Stimulated activated CD4-positive, alpha-beta T cell treated with anti-CD3 and anti-CD28 coated beads, Interleukin-2, amount 100 ng/mL, for 4 hours (primary cell): ENCODE data around the gene XYLT1.

Source experiments
- DNase-seq: peaks from one replicate; pipeline ENCODE4 v3.0.0-alpha.2; 2020; ENCODE audit warnings: low read depth

The XYLT1 gene

DNA sequence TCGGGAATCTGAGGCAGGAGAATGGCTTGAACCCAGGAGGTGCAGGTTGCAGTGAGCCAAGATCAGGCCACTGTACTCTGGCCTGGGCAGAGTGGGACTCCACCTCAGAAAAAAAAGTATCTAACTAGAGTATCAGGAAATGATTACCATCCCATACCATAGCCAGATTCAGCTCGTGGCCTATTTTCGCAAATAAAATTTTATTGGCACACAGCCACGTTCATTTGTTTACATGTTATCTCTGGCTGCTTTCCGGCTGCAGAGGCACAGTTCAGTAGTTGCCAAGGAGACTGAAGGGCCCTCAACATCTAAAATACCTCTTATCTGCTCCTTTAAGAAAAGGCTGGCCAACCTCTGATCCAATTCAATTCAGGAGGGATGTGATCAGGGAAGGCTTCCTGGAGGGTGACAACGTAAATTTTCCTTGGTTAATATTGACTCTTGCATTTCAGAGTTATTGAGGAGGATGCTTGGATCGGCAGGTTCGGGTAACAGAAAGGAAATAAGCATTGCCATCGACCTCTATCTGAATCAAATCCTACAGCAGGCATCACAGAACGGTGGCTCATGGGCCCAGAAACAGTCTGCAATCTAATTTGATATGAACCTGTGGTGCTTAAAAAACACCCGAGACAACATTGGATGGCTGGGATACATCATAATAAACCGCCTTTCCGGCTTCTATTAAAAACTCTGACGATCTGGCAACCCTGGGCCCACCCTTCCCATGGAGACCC, 73.8 kb downstream of the XYLT1 start:
- no peak for DNase-seq

DNA sequence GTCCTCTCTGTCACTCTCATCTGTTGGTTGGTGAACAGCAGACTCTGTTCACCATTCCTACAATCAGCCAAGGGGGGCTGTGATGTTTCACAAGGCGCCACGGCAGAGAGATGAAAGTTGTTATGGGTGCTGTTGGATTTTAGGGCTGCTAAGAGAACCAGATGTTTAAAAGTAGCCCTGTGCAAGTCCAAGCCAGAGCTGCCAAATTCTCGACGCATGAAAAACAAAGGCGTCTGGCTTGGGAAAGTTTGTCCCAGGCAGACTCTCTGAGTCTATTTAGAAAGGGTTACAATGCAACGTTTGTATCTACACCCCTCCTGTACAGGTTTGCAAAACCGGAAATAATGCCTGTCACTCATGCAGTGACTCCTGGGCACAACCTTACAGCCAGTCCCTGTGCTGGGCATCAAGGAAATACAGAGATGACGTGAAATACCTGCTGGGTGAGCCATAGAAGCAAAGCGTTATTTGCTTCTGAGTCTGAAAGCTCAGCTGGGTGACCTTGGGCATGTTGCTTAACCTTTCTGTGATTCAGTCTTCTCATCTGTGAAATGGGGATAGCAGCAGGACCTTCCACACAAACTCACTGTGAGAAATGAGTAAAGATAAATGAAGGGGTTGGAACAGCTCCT, 74.8 kb downstream of the XYLT1 start:
- no peak for DNase-seq

DNA sequence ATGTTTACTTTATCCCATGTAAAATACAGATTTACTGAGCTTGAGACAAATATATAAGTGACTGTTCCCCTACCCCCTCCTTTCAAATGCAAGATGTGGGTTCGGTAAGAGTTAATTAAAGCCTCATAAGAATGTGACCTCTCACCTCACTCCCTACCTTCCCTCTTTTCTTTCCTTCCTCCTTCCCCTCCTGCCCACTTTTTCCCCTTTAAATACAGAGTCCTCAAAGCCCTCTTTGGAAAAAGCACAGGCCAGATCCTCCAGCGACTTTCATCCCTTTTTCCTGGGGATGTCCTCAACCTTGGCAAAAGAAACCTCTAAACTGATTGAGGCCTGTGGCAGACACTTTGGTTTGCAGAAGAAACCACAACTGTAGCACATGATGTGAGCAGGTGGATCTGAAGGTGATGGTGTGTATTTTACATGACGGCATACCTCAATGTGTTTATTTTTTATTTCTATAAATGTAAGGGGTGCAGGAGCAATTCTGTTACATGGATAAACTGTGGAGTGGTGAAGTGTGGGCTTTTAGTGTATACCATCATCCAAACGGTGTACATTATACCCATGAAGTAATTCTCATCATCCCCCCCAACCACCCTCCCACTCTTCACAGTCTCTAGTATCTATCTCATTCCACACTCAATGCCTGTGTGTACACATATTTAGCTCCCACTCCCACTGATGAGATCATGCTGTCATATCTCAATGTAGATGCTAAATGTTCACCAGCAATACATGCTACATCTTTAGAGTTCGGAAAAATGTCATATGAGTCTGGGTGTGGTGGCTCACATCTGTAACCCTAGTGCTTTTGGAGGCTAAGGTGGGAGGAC, 77.7 kb downstream of the XYLT1 start:
- no peak for DNase-seq

DNA sequence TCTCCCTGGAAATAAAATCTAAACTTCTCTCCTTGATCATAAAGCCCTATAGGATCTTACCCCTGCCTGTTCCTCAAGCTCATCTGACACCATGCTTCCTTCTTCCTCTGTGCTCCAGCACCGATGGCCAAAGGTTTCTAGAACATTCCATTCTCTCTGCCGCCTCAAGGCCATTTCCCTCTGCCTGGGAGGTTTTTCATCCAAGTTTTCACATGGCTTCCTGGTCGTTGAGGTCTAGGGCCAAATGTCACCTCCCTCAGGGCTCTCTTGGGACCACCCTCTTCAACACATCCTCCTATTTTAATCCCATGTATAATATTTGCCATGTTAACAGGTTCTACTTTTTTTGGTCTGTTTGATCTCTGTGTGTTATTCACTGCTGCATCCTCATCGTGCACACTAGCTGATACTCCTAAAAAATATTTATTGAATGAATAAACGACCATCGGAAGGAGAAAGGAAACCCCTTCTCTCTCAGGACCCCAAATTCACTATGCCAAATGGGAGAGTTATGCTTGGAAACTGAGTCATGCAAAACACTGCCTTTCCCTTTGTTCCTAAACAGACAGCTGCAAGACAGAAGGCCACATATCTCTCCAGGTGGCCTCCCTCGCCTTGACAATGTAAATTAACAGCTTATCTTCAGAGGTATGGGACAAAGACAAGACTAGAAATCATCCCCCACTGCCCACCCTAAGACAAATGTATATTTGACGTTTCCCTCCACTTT, 78.5 kb downstream of the XYLT1 start:
- DNase-seq, result no peak

DNA sequence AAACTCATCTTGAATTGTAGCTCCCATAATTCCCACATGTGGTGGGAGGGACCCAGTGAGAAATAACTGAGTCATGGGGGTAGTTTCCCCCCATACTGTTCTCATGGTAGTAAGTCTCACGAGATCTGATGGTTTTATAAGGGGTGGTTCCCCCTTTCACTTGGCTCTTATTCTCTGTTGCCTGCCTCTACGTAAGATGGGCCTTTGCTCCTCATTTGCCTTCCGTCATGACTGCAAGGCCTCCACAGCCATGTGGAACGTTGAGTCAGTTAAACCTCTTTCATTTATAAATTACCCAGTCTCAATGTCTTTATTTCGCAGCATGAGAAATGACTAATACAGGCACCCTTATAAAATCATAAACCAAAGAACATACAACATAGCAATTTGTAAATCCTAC, 79.0 kb downstream of the XYLT1 start:
- no peak for DNase-seq

DNA sequence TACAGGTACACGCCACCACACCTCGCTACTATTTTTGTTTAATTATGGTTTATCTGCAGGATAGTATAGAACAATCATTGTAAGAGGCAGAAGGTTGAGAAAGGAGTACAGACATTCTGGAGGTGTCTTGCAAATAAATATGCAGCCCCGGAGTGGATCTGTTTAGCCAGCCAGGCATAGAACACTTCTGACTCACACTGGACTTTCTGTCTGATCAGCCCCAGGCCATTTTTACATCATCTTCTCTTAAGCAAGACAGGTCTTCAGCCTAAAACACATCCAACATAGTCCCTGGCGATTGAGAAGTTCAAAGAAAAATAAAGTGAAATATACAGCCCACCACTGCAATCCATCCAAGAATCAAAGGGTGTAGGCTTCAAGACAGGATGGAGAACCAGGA, 81.4 kb downstream of the XYLT1 start:
- no peak for DNase-seq

DNA sequence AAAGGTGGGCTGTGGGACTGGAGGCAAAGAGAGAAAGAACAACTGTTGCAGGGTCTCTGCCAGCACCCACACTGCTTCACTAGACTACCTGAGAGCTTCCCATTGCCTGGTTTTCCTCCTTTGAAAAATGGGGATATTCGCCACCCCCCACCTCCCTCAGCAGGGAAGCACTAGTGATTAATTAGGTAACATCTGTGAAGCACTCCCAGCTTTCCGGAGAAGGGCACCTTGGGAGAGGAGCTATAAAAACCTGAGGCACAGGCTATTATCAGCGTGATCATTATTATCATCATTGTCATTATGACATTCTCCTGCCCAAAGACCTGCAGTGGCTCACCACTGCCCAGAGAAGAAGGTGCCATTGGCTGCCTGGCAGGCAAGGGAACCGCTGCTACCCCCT, 83.5 kb downstream of the XYLT1 start:
- DNase-seq, result no peak

DNA sequence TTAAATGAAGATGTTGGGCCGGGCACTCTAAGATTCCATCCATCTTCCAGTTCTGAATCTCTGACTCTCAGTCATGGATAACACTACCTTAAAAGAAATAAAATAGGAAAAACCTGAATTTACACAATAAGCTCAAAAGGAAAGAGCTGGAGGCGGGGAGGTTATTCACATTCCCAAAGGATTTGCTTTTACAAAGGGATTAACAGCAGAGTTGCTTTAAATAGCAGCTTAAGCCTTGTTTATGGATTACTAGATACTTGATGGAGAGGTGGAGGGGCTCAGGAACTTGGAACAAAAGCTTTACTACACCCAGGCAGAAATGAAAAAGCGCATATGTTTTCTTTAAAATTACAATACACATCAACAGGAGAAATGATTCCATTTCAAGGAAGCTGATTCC, 84.5 kb downstream of the XYLT1 start:
- DNase-seq, result no peak

DNA sequence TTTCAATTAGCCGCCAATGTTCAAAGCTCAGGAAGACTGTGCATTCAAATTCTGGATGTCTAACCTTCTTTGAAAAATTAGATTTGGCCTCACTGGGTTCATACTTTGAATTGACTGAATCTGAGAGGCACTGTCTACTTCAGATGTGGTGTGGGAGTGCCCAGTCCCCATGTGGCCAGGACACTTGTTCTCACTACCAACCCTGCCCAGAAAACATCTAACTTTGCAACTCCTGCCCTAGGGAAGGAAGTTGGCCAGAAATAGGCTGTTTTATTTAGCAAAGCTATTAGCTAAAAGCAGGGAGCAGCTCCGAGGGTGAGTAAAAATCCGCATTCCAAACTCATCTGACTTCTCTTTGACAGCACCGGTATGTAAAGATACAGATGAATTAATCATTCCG, 86.3 kb downstream of the XYLT1 start:
- no peak for DNase-seq

DNA sequence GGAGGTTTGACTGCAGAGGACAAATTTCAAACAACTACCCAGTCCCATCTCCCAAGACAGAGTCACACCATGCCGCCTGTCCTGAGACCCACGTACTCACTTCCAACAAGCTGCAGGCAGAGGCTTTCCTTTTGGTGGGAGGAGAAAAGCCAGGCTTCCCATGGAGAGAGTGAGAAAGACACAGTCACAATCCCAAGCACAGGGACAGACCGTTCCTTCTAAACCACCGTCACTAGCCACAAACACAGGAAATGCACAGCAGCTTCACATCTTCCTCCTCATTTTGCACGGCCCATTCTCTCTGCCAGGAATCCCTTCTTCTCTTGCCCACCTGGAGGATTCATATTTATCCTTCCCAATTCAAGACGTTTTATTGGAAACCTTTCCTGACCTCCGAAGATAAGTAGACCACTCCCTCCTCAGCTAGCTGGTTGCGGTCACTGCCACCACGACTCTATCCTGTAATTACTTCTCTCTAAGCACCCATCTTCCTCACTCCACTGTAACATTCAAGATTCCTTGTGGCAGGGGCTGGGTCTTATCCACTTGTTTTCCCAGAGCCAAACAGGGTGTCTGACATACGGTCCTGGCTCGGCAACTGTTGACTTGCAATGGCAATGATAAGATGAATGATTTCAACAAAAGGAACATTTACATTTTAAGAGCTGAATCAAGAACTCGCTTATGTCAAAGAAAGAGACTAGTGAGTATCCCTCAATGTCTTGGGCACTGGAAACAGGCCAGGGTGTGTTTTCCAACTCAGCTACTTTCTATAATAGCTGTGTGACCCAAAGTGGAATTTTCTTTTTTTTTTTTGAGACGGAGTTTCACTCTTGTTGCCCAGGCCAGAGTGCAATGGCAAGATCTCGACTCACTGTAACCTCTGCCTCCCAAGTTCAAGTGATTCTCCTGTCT, 87.6 kb downstream of the XYLT1 start:
- DNase-seq, result no peak

DNA sequence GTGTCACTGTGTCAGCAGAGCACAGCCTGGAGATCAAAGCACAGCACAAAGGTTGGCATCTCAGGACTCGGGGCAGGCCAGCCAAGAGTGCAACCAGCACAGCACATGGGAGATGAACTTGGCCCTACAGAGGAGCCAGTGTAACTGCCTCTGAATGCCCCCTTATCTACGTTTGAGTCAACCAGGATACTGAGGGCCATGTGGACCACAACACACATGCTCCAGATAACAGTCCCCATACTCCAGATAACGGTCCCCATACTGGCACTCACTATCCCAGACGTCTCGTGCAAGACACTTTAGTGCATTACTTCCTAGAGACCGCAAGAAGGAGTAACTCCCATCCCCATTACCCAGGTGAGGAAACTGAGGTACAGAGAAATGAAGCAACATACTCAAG, 88.2 kb downstream of the XYLT1 start:
- DNase-seq, result no peak

DNA sequence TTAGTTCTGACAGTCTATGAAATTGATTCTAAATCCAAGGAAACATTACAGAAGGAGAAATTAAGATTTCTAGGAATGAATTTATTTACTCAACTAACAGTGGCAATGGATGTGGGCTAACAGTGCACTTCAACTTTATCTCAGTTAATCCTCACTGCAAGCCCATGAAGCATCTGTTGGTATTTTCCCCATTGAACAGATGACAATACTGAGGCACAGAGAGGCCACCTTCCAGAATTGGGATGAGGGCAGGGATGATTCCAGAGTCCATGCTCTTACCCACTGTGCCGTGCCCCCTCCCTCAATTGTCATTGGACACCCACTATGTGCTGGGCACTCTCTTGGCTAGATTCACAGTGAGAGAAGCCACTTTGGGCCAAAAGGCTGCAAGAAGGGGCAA, 89.0 kb downstream of the XYLT1 start:
- DNase-seq, result no peak

DNA sequence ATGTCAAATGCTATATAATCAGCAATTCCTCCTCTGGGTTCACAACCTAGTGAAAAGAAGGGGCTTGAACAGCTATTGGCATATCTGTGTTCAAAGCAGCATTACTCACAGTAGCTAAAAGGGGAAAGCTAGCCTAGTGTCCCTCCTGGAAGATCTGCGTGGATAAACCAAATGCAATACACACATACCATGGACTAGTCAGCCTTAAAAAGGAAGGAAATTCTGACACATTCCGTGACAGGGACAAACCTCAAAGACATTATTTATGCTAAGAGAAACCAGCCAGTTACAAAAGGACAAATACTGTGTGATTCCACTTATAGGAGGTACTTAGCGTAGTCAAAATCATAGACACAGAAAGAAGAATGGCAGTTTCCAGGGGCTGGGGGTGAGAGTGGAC, 90.1 kb downstream of the XYLT1 start:
- no peak for DNase-seq

DNA sequence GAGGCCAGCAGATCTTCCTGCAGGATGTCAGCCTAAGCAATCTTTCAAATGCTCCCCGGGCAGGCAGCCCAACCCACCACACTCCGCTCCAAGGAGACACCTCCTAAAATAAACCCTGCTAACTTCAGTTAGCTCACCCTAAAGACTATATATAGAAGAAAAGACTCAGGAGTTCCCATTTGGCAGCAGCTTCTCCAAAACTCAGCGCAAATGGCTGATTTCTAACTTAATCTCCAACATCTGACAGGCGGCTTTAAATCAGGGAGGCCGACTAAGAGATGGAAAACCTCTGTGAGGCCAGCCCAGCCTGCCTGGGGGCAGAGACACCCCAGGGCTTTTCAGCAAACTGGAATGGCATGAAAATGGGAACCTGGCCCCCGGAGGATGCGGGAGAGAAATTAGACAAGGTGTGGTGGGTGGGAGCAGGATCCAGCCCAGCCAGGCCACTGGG, 91.6 kb downstream of the XYLT1 start:
- no peak for DNase-seq

DNA sequence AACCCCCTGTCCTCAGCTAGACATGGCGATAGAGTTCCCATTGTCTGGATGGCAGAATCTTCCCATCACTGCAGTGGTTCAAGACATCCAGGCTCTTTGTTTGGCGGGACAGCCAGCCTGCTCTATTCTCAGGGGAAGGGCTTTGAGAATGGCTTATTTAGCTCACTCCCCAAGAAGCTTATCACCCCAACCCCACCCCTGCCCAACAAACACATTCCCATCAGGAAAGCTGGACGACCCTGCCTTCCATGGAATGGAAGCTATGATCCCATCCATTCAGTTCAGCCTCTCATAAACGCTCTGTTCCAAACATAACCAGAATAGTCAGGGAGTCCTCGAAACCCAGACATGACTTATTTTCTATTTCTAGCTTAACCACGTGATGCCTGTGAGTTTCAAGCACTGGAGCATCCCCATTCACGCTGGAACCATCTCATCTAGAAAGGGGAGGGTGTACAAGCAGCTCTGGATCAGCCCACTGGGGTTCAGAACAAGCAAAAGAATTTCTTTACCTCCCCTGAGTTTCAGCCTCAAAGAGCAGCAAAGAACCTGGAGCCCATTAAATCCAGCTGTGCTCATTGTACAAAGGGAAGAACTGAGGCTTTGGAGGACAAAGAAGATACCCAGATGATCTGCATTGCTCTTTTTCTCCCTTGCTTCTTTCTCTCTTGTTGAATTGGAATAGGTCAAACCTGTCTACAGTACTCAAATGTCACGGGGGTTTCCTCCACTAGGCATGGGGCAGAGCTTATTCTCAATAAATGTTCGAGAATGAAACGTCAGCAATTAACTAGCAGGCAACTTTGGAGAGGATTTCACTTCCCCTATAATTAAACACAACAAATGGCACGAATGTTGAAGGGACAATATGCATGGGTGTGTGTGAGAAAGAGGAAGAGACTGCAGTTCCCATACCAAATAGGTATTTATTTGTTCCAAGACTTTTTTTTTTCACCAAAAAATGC, 93.1 kb downstream of the XYLT1 start:
- DNase-seq, result no peak

DNA sequence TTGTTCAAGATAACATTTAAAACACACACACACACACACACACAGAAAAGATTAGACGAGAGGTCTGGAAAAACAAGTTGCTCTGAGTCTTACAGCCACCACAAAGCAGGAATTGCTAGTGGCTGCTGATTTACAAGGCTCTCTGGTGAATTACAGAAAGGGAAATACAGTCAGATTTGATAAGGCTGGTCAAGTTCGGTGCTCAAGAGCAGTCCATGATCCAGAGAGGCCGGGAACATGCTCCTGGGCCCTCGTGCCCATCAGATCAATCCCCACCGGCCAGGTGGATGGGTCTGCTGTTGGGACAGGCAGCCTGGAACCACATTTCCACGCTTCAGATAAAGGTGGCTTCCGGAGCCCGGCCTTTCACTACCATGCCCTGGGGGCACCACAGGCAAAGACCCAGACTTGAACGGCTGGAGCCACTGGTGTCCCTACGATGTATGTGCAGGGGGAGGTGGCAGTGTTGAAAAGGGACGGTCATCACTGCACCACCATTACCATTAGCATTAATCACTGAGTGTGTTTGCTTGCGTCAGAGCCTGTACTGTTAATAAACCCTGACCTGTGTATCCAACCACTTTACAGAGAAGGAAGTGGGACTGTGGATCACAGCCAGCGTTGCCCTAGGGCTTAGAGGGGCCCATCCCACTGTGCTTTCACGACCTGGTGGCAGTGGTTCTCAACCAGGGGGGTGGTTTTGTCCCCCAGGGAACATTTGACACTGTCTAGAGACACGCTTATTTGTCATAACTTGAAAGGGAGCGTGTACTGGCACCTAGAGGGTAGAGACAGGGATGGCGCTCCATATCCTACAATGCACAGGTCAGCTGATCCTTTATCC, 95.1 kb downstream of the XYLT1 start:
- no peak for DNase-seq

DNA sequence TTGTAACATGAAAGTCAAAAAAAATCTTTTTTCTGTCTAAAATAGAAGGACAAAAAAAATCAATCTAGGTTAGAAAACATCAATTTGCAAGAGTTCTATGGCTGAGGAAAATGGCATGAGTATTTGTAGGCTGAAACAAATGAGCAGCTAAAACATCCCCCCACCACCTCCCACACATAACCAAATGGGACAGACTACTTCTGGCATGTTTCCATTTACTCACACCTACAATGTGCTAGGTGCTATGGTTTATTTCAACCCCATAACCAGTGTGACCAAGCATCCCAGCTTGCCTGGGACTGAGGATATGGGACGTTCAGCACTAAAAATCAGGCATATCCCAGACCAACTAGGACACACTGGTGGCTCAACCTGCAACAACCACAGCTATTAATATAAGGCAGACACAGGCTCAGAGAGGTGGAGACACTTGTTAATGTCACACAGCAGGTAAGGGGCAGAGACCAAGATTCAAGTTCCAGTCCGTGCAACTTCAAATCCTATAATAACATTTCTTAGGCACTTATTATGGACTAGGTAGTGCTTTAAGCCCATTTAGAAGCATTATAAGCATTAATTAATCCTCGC, 96.0 kb downstream of the XYLT1 start:
- no peak for DNase-seq

DNA sequence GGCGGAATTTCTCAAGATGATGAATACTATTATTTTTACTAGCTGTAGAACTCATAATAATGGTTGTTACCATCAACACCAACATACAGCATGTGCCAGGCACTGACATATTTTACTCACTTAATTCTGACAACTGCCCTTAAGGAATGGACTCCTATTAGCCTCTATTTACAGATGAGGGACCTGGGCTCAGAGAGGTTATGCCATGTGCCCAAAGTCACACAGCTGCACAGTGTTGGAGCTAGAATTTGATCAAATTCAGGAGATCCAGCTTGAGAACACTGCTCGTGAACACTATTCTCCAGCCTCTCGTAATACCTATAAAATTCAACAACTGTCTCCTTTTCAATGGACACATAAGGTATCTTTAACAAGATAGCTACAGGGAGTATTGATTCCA, 97.2 kb downstream of the XYLT1 start:
- DNase-seq, result no peak

DNA sequence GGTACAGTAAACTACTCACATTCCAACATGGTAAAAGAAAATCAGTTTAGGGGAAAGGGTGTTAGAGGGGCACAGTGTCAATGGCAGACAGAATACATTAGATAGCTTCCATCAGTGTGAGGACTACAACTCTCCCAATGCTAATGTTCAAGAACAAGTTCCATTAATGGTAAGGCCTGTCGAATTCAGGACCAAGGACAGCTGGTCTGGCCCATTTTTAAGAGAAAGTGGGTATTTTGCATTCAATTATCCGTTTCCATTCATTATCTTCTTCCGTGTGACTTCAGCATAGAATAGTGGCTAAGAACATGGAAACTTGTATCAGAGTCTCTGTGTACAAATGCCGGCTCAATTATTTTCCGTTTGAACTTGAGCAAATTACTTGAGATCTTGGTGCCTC, 98.4 kb downstream of the XYLT1 start:
- DNase-seq, result no peak
